OCI-LY1 (cell line): ENCODE data around the gene MAN2C1.

Experiments used
- CTCF ChIP-seq: fragments of 200-600 bp; sonication (generic), shearing (Covaris generic); IDR thresholded peaks from 2 replicates; pipeline ENCODE4 v1.5.1; 2017; ENCODE audit warnings: mild to moderate bottlenecking, antibody characterized with exemption, low read length, moderate library complexity, mixed read lengths
- EZH2 ChIP-seq: fragments of 200-600 bp; sonication (generic), shearing (Covaris generic); IDR thresholded peaks from 2 replicates; pipeline ENCODE4 v1.8.0; 2017; ENCODE audit warnings: borderline replicate concordance, mixed run types, mild to moderate bottlenecking, antibody characterized with exemption, low read length, moderate library complexity, mixed read lengths

- TF ChIP-seq CTCF (no peak), EZH2 (no peak)
Observed at GRCh38 chr15:75325922-75326321, 42.5 kb downstream of the MAN2C1 start.
